Testis (tissue), 3 donors: Measurements from ENCODE around the gene PPP1R2. TPM values are rescaled to one million over a fixed set of nuclear protein-coding genes. Genes with fewer than 3 reads are reported as not detected.
A peak's percentile ranks its signal among the peaks of the same experiment; 100 is the strongest.

ENCODE experiments used
- DNase-seq: peaks from one replicate; pipeline ENCODE4 v3.0.0-alpha.2; 2019
- H3K27ac ChIP-seq, 2 donors: fragments of 200-600 bp; sonication (generic); one replicate each; pipeline ENCODE4 v1.5.1; 2019
- H3K27me3 ChIP-seq: fragments of 200-600 bp; sonication (generic); one replicate; pipeline ENCODE4 v1.5.1; 2019
- H3K36me3 ChIP-seq: fragments of 200-600 bp; sonication (generic); one replicate; pipeline ENCODE4 v1.5.1; 2017; ENCODE audit warnings: low read depth; ENCODE audit errors: missing control alignments
- H3K4me1 ChIP-seq: fragments of 200-600 bp; sonication (generic); one replicate; pipeline ENCODE4 v1.5.1; 2019
- H3K4me3 ChIP-seq, 2 donors: fragments of 200-600 bp; sonication (generic); one replicate each; pipeline ENCODE4 v1.5.1; 2017 to 2019
- H3K9me3 ChIP-seq: fragments of 200-600 bp; sonication (generic); one replicate; pipeline ENCODE4 v1.5.1; 2017
- POLR2A ChIP-seq: fragments of 450-650 bp; IDR thresholded peaks from one replicate; pipeline ENCODE4 v1.6.1; 2017; ENCODE audit warnings: antibody characterized with exemption, mild to moderate bottlenecking, moderate library complexity
- WGBS, 2 donors: methylation state at CpG; one replicate each; pipeline ENCODE4 v1.1.5; 2018; 5-methylcytosine and 5-hydroxymethylcytosine counted together
- intact Hi-C: fragments of 100-400 bp; cut with DNase I; formaldehyde crosslinking; loops from one replicate; pipeline ENCODE4 v1.15.1; 2023; ENCODE audit warnings: low total_unique reads
- polyA plus RNA-seq: library from polyadenylated mRNA; stranded (reverse); fragments of 350-450 nt; fragmentation: Illumina TruSeq; extraction: RNeasy Lipid Tissue Mini Kit (QIAGEN cat#74804); gene quantifications from one replicate; pipeline ENCODE4 v1.2.3, GENCODE V29; 2014; ENCODE audit warnings: low read depth, low replicate concordance; ENCODE audit not compliant: insufficient read depth
- total RNA-seq, 2 donors: library from RNA; depleted of rRNA; stranded (reverse); fragments of >200 nt; gene quantifications; one replicate each; pipeline ENCODE4 v1.2.3, GENCODE V29; 2016
- TF ChIP-seq, protein P1 (sequence below), 3 experiments: fragments of 450-650 bp in 2 of 3; fragments of 200-600 bp in 1 of 3; sonication (generic) in 1 of 3; IDR thresholded peaks; one replicate each; pipeline ENCODE4 v1.5.1; 2016 to 2019; ENCODE audit warnings: antibody characterized with exemption in 3 of 3, mild to moderate bottlenecking in 2 of 3, moderate library complexity in 1 of 3

The PPP1R2 gene
- total and polyA plus RNA-seq, 3 donors from 2014 or later: 109 to 132 (median 129) TPM

DNA sequence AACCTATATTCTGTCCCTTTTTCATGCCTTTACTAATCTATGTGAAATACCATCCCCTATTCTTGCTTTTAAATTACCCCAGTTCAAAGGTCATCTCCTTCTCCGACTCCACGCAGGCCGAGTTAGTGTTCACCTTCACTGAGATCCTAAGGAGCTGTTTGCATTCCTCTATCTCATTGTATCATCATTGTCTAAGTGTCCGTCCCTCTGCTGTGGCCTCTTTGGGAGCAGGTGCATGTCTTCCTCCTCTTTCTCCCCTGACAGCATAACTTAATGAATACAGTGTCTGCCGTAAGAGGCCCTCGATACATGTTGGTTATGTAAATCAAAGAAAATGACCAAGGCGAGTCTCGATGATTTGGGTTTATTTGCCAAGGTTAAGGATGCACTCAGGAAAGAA lies 4.9 kb upstream of the PPP1R2 start:
- peaks cover 8% of the 10 kb centered on the region for H3K4me1 ChIP-seq
- H3K27me3 ChIP-seq: no peaks in the 10 kb centered on the region
- no peak for TF ChIP-seq POLR2A
- TF ChIP-seq, protein P1, sequence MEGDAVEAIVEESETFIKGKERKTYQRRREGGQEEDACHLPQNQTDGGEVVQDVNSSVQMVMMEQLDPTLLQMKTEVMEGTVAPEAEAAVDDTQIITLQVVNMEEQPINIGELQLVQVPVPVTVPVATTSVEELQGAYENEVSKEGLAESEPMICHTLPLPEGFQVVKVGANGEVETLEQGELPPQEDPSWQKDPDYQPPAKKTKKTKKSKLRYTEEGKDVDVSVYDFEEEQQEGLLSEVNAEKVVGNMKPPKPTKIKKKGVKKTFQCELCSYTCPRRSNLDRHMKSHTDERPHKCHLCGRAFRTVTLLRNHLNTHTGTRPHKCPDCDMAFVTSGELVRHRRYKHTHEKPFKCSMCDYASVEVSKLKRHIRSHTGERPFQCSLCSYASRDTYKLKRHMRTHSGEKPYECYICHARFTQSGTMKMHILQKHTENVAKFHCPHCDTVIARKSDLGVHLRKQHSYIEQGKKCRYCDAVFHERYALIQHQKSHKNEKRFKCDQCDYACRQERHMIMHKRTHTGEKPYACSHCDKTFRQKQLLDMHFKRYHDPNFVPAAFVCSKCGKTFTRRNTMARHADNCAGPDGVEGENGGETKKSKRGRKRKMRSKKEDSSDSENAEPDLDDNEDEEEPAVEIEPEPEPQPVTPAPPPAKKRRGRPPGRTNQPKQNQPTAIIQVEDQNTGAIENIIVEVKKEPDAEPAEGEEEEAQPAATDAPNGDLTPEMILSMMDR (IDR thresholded peaks at IDR 0.05): no peak
- no peak overlapping the region for H3K4me3 ChIP-seq
- H3K9me3 ChIP-seq: no peaks in the 10 kb centered on the region
- DNase-seq: no peak
- 90 to 94% methylated on average over 8 of the region's 8 CpGs for WGBS, 2 donors
- no peak overlapping the region for H3K27ac ChIP-seq
- intact Hi-C loops: no loop called here
- H3K36me3 ChIP-seq: no peaks in the 10 kb centered on the region

DNA sequence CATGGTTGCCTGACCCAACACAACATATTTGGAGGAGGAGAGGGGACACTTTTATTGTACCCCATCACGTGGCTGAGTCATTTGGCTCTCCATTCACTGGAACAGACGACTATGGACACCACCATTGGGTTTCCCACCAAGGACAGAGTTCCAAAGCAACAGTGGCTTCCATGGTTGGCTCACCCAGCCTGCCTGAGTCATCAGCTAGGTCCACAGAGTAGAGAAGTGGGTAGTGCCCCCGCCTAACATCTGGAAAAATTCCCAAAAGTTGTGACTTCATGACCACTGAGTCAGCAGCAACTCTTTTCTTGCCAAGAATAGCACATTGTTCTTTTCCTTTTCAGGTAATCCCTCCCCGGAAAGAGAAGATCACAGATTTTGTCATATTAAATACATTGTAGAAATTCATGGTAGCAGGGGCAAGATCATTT lies 3.0 kb upstream of the PPP1R2 start:
- intact Hi-C loops: no loop called here
- TF ChIP-seq POLR2A: no peak
- TF ChIP-seq, protein P1 (IDR thresholded peaks at IDR 0.05): no peak
- H3K27ac ChIP-seq: no peak overlapping the region
- H3K36me3 ChIP-seq: no peaks in the 10 kb centered on the region
- H3K9me3 ChIP-seq: no peaks in the 10 kb centered on the region
- peaks cover 16% of the 10 kb centered on the region for H3K4me1 ChIP-seq
- no peaks in the 10 kb centered on the region for H3K27me3 ChIP-seq
- H3K4me3 ChIP-seq: no peak overlapping the region
- WGBS, 2 donors: 42 to 58% methylated on average over 4 of the region's 4 CpGs
- DNase-seq: no peak

DNA sequence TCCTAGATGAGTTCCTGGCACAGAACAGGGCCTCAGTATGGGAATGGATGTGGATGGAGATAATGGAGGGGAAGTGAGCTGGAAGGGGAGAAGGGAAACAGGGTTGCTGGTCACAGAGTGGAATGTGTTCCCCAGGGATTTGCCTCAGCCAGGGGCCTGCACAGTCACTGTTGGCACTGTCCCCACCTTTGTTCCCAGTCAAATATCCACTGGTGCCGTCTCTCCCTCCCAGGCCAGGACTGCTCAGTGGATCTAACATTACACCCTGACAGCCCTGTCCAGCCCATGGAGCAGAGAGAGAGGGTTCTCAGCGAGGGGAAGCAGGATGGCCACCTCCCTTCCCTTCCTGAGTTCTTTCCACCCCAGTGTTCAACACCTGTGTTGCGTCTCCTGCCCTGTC lies 1.5 kb upstream of the PPP1R2 start:
- H3K27ac ChIP-seq: no peak overlapping the region
- DNase-seq: no peak
- H3K27me3 ChIP-seq: no peaks in the 10 kb centered on the region
- no peaks in the 10 kb centered on the region for H3K36me3 ChIP-seq
- H3K4me1 ChIP-seq: peaks cover 20% of the 10 kb centered on the region
- no peak overlapping the region for H3K4me3 ChIP-seq
- 51 to 86% methylated on average over 3 of the region's 3 CpGs for WGBS, 2 donors
- intact Hi-C loops: no loop called here
- no peaks in the 10 kb centered on the region for H3K9me3 ChIP-seq
- no peak for TF ChIP-seq POLR2A
- TF ChIP-seq, protein P1 (IDR thresholded peaks at IDR 0.05): no peak

DNA sequence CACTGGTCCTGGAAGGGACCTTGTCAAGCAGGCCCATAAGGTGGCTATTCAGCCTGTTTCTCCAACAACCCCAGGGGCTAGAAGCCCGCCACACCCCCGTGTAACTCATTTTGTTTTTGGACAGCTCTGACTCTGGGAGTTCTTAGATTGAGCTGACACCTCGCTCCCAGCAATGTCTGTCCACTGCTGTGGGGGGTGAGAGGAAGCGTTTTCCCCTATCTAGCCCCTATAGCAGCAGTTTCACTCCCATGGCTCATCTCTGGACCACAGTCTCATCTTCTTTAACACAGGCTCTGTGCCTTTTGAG lies 1.1 kb upstream of the PPP1R2 start:
- Histone ChIP-seq H3K4me3 (peak overlapping the region in 1 of 2 donors; percentile 98), H3K27ac (peak overlapping the region in 1 of 2 donors; percentile 90), H3K27me3 (no peaks in the 10 kb centered on the region), H3K36me3 (no peaks in the 10 kb centered on the region), H3K4me1 (peaks cover 20% of the 10 kb centered on the region), H3K9me3 (no peaks in the 10 kb centered on the region)
- WGBS, 2 donors: 71 to 76% methylated on average over 4 of the region's 4 CpGs
- TF ChIP-seq POLR2A: no peak
- TF ChIP-seq, protein P1 (IDR thresholded peaks at IDR 0.05): no peak
- DNase-seq: no peak
- intact Hi-C loops: no loop called here

DNA sequence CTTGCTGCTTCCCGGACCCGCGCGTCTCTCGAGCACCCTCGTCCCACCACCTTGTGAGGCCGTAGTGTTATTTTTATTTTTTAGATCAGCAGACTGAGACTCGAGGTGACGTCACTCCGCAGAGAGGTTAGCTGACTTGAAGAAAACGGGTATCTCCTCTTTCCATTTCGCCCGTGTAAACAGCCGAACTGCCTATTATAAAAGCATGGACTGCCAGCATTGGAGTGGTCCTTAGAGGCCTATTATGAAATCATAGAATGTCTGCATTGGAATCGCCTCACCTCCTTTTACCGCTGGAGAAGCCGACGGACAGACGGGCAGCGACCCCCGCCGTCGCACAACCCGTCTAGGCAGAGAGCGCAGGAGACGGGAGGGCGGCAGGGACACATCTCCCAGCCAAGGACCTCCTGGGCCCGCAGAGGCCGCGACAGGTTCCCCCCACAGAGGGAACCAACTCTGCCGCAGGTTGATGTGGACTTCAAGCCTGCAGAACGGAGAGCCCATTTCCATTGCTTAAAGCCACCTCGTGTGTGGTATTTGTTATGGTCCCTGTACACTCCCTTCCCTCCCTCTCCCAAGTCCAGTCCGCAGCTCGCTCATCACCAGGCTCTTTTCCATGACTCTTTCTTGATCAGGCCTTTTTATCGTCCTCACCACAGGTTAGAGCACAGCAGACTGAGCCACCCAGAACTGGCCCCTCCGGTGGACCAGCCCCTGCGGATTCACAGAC lies 540 bp upstream of the PPP1R2 start:
- H3K27ac ChIP-seq: peak overlapping the region; percentile 83 to 90

More for the DNA sequence above, 540 bp upstream of the PPP1R2 start:
- Histone ChIP-seq H3K27me3 (no peaks in the 10 kb centered on the region), H3K36me3 (no peaks in the 10 kb centered on the region), H3K4me1 (peaks cover 20% of the 10 kb centered on the region), H3K4me3 (peak overlapping the region; percentile 79 to 98), H3K9me3 (no peaks in the 10 kb centered on the region)
- intact Hi-C loops: no loop called here
- no peak for DNase-seq
- TF ChIP-seq, protein P1 (IDR thresholded peaks at IDR 0.05): no peak
- no peak for TF ChIP-seq POLR2A
- 12 to 21% methylated on average over 29 to 38 of the region's 38 CpGs for WGBS, 2 donors
